GM12872 (cell line): ENCODE results near the gene PLIN4.

Experiments used
- TF ChIP-seq, protein P1 (sequence below): IDR thresholded peaks from 3 replicates; pipeline ENCODE4 v1.5.1; 2011; ENCODE audit warnings: low read depth, mild to moderate bottlenecking, low read length, moderate library complexity; ENCODE audit not compliant: insufficient read depth

The PLIN4 gene

DNA sequence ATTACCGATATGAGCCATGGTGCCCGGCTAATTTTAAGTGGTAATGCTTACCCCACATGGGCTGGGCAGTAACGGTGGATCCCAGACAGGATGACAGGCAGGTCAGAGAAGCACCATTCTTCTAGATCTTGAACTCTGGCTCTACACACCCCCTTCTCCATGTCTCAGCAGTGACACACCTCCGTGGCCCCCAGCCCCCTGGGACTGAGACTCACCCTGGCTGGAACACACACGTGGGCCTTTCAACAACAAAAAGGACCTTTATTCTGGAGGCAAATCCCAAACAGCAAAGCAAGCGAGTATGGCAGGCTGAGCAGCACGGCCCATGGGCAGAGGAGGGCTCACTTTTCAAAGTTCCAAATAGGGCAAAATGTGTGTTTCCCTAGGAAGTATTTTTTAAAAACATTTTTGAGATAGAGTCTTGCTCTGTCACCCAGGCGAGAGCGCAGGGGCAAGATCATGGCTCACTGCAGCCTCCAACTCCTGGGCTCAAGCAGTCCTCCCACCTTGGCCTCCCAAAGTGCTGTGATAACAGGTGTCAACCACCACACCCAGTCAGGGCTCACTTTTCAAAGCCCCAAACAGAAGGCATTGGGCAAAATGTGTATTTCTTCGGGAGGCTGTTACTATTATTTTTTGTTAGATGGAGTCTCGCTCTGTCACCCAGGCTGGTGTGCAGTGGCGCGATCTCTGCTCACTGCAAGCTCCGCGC is 4.2 kb upstream of the PLIN4 start:
- TF ChIP-seq, protein P1, sequence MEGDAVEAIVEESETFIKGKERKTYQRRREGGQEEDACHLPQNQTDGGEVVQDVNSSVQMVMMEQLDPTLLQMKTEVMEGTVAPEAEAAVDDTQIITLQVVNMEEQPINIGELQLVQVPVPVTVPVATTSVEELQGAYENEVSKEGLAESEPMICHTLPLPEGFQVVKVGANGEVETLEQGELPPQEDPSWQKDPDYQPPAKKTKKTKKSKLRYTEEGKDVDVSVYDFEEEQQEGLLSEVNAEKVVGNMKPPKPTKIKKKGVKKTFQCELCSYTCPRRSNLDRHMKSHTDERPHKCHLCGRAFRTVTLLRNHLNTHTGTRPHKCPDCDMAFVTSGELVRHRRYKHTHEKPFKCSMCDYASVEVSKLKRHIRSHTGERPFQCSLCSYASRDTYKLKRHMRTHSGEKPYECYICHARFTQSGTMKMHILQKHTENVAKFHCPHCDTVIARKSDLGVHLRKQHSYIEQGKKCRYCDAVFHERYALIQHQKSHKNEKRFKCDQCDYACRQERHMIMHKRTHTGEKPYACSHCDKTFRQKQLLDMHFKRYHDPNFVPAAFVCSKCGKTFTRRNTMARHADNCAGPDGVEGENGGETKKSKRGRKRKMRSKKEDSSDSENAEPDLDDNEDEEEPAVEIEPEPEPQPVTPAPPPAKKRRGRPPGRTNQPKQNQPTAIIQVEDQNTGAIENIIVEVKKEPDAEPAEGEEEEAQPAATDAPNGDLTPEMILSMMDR = no peak

DNA sequence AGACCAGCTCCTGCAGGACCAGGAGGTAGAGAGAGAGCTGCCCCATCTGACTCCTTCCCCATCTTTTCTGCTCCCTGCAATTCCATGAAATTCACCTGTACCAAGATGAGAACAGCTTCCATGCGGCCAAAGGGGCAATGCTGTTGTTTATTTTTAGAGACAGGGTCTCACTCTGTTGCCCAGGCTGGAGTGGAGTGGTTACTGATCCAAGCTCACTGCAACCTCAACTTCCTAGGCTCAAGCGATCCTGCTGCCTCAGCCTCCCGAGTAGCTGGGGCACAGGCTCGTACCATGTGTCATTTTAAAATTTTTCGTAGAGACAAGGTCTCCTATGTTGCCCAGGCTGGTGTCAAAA is 3.6 kb upstream of the PLIN4 start:
- TF ChIP-seq, protein P1 = no peak

DNA sequence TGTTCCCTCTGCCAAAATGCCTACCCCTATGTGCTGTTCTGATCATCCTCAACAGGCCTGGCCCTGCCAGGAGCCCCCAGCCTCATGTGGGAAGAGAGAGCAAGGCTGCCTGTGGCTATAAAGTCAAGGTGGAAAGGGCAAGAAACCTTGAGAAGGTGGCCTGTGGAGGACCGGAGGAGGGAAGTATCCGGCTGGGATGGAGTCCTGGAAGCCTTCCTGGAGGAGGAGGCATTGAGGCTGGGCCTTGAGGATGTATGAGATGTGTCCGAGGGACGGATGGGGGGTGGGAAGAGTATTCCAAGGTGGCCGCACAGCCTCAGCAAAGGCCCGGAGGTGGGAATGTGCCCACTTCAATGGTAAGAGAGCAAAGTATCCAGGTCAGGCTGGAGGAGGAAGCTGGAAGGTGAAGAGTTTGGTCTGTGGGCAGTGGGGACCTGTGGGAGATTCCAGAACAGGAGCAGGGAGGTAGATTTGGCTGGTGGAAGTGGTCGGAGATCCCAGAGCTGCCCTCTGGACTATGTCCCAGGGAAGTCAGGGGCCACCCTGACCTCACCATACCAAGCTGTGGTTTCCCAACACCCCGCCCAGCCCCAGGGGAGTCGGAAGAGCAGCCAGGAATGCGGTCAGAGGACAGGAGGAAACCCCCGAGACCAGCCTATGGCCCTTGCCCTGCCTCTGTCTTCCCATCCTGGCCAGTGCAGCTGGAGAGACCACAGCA is 3.0 kb upstream of the PLIN4 start:
- TF ChIP-seq, protein P1 = no peak

DNA sequence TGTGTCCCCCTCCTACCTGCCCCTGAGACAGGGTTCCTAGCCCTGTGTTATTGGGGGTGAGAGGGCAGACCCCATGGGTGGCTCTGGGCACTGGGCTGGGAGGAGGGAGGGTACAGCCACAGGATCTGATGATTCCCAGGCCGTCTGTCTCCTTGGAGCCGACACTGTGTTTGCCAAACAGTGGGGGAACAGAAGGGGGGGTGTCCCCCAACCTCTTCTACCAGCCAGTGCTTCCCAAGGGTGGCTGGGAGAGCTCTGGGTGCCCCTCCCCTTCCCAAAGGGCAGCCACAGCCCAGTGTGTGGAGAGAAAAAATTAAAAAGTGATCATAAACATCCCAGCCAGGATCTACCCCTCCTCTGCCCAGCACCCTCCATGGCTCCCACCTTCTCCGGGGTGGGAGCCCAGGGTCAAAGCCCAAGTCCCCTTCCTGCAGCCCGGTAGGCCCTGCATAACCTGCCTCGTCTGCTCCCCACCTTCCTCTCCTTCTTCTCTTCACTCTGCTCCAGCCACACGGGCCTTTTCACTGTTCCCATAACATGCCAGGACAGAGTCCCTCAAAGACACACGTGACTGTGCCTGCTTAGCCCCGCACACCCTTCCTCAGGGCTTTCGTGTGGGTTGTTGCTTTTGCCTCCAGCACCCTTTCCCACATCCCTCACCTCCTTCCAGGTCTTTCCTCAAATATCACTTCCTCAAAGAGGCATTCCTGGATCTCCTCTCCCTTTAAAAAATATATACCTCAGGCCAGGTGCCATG is 1.4 kb upstream of the PLIN4 start:
- TF ChIP-seq, protein P1 = no peak

DNA sequence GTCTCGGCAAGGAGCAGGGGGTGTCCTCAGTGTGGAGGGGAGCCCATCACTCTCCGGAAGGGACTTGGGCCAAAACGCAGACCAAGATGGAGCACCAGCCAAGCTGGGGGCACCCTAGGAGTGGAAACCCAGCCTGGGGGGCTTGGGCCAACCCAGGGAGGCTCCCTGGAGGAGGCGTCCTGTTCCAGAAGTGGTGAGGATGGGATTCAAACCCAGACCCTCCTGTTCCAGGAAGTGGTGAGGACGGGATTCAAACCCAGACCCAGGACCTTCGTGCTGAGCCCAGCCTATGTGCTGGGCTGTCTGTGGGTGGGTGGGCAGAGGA is 848 bp upstream of the PLIN4 start:
- TF ChIP-seq, protein P1 = no peak

DNA sequence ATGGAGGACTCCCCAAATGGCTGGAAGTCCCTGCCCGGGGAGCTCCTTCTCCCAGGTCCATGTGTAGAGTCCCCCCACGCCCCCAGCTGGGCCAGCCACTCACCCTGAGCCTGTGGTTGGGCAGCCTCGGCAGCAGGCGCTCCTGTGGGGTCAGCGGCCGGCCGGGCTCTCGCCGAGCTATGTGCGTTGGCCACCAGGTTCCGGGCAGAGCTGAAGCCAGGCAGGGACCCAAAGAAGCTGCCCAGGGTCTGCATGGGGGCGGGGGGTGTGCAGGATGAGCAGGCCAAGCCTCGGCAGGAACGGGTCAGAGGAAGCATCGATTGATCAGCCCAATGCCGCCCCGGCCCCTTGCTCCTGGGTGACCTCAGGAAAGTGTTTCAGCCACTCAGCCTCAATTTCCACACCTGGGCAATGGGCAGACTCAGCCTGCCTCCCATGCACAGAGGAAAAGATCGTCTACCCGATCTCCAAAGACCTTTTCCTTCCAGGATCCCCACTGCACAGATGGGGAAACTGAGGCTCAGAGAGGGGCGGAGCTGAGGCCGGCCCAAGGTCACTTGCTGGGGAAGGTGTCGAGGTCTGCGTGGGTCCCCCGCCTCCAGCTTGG is 732 bp downstream of the PLIN4 start:
- TF ChIP-seq, protein P1 = no peak

DNA sequence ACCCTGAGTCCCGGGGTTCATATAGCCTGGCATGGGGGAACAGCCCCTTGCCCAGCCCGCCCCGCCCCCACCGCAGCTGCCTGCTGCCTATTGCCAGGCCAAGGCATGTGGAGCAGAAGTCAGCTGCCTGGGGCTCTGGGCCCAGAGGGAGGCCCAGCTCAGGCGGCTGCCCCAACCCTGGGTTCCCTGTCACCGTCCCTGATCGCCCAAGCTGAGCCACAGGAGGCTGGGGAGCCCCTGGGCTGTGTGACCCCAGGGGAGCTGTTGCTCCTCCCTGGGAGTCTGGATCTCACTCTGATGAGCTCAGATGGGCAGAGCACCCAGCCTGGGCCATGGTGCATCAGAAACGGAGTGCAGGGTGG is 1.4 kb downstream of the PLIN4 start:
- TF ChIP-seq, protein P1 = no peak
